ENCODE data around the gene CPD.

- TF ChIP-seq, protein P1, sequence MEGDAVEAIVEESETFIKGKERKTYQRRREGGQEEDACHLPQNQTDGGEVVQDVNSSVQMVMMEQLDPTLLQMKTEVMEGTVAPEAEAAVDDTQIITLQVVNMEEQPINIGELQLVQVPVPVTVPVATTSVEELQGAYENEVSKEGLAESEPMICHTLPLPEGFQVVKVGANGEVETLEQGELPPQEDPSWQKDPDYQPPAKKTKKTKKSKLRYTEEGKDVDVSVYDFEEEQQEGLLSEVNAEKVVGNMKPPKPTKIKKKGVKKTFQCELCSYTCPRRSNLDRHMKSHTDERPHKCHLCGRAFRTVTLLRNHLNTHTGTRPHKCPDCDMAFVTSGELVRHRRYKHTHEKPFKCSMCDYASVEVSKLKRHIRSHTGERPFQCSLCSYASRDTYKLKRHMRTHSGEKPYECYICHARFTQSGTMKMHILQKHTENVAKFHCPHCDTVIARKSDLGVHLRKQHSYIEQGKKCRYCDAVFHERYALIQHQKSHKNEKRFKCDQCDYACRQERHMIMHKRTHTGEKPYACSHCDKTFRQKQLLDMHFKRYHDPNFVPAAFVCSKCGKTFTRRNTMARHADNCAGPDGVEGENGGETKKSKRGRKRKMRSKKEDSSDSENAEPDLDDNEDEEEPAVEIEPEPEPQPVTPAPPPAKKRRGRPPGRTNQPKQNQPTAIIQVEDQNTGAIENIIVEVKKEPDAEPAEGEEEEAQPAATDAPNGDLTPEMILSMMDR (IDR thresholded peaks at IDR 0.05; ENCODE audit: insufficient read depth, low read depth, low read length) = no peak
- TF ChIP-seq EZH2 (IDR thresholded peaks at IDR 0.05; ENCODE audit: insufficient read depth, low read length) = no peak
Observed at GRCh38 chr17:30389756-30390300, 11.1 kb downstream of the CPD start.

Measured in astrocyte (in vitro differentiated cells and primary cell).